NCI-H748 (cell line): ENCODE results near the gene SDE2.
"Not testable (repeated sequence)": the region's sequence is repeated elsewhere in the genome, so short reads cannot be mapped to it uniquely, and the experiment has no call there.

Experiments used
- DNase-seq: peaks from one replicate; lab custom pipeline; 2025; ENCODE audit not compliant: unreplicated experiment; lab: John Stamatoyannopoulos, UW

SDE2 gene

GRCh38 chr1:225979421-225979820 lies 19.7 kb downstream of the SDE2 start:
- no peak for DNase-seq

GRCh38 chr1:225977937-225978748 lies 21.0 kb downstream of the SDE2 start:
- DNase-seq, result no peak

- DNase-seq, result not testable (repeated sequence)
These were observed 24.0 kb downstream of the SDE2 start for GRCh38 chr1:225975146-225975545.

GRCh38 chr1:225974454-225974853 lies 24.7 kb downstream of the SDE2 start:
- DNase-seq, result no peak

GRCh38 chr1:225973158-225973557 lies 26.0 kb downstream of the SDE2 start:
- peak; percentile 82 for DNase-seq

GRCh38 chr1:225972344-225973152 lies 26.6 kb downstream of the SDE2 start:
- DNase-seq, result no peak

- not testable (repeated sequence) for DNase-seq
These were observed 28.5 kb downstream of the SDE2 start for GRCh38 chr1:225970592-225971157.

GRCh38 chr1:225969751-225970150 lies 29.4 kb downstream of the SDE2 start:
- DNase-seq, result not testable (repeated sequence)

- no peak for DNase-seq
These were observed 33.9 kb downstream of the SDE2 start for GRCh38 chr1:225965231-225965630.

GRCh38 chr1:225963735-225964530 lies 35.2 kb downstream of the SDE2 start:
- DNase-seq, result no peak

- peak; percentile 3 for DNase-seq
These were observed 36.6 kb downstream of the SDE2 start for GRCh38 chr1:225962440-225962975.

GRCh38 chr1:225961659-225962439 lies 37.3 kb downstream of the SDE2 start:
- DNase-seq, result no peak

GRCh38 chr1:225958041-225958440 lies 41.1 kb downstream of the SDE2 start:
- DNase-seq, result no peak

- DNase-seq, result no peak
These were observed 44.4 kb downstream of the SDE2 start for GRCh38 chr1:225954753-225955152.

- no peak for DNase-seq
These were observed 45.8 kb downstream of the SDE2 start for GRCh38 chr1:225953315-225953714.

GRCh38 chr1:225950905-225951497 lies 48.1 kb downstream of the SDE2 start:
- no peak for DNase-seq

GRCh38 chr1:225949041-225949440 lies 50.1 kb downstream of the SDE2 start:
- no peak for DNase-seq

- no peak for DNase-seq
These were observed 52.3 kb downstream of the SDE2 start for GRCh38 chr1:225946803-225947202.

- no peak for DNase-seq
These were observed 53.0 kb downstream of the SDE2 start for GRCh38 chr1:225946082-225946620.
